H1 (cell line): ENCODE measurements around the gene ANO2. TPM values are rescaled to one million over a fixed set of nuclear protein-coding genes. Genes with fewer than 3 reads are reported as not detected.

Source experiments
- GTF2F1 ChIP-seq: IDR thresholded peaks from 2 replicates; pipeline ENCODE4 v1.6.1; 2012; ENCODE audit warnings: low read depth, low read length, improper control_type of control experiment, borderline replicate concordance
- KDM4A ChIP-seq: IDR thresholded peaks from one replicate; pipeline ENCODE4 v1.7.1; 2012; ENCODE audit warnings: low read depth, mild to moderate bottlenecking, moderate library complexity, low read length, inconsistent platforms; ENCODE audit not compliant: severe bottlenecking
- SAP30 ChIP-seq: fragments of 300-600 bp; sonication (generic); IDR thresholded peaks from 2 replicates; pipeline ENCODE4 v1.7.1; 2012; ENCODE audit warnings: low read length, moderate library complexity, mild to moderate bottlenecking, inconsistent platforms; ENCODE audit not compliant: insufficient read depth, insufficient replicate concordance
- TAF1 ChIP-seq: IDR thresholded peaks from 2 replicates; pipeline ENCODE4 v1.6.1; 2011; ENCODE audit warnings: mild to moderate bottlenecking, low read depth, low read length
- USF2 ChIP-seq: IDR thresholded peaks from 2 replicates; pipeline ENCODE4 v1.6.1; 2011; ENCODE audit warnings: low read length, improper control_type of control experiment
- polyA plus RNA-seq, 7 experiments: library from polyadenylated mRNA; depleted of rRNA in 3 of 7; stranded (reverse) in 5 of 7; unstranded in 2 of 7; fragments of >200 nt in 5 of 7; fragments of 200-250 nt in 2 of 7; gene quantifications; 1 replicate in 5 of 7; 2 replicates in 1 of 7; 4 replicates in 1 of 7; pipeline versions ENCODE4 v1.2.1 to v1.2.3, GENCODE V29; 2011 to 2013; ENCODE audit warnings: missing spikeins in 2 of 7, mixed read lengths in 2 of 7
- total RNA-seq: library from RNA; stranded (reverse); fragmentation: NEBNext Ultra II Directional; extraction: Animal tissue kit (Norgen Biotek cat#: 25700); gene quantifications from 2 replicates; pipeline ENCODE4 v1.2.1, GENCODE V29; 2021

ANO2 gene
- total and polyA plus RNA-seq, 2 of the 8 experiments (the other 6 are each of a cell fraction or from before 2014, with no cell fraction given): 1.9 to 5.5 TPM

GRCh38 chr12:5567016-5567725, 377.9 kb downstream of the ANO2 start (continued):
- no peak for TF ChIP-seq GTF2F1
- no peak for TF ChIP-seq TAF1
- no peak for TF ChIP-seq SAP30
- no peak for TF ChIP-seq KDM4A
- TF ChIP-seq USF2: no peak
